Skin epidermis (tissue), 12 donors: Measurements from ENCODE around the gene NOL12.
"Not testable (repeated sequence)": the region's sequence is repeated elsewhere in the genome, so short reads cannot be mapped to it uniquely, and the experiment has no call there.

Experiments
- H3K27ac ChIP-seq, 21 experiments: fragments of 200-600 bp; sonication (generic) in 11 of 21; one replicate each; pipeline ENCODE4 v1.5.0; 2020; ENCODE audit warnings: mild to moderate bottlenecking in 3 of 21, inconsistent platforms in 2 of 21, moderate library complexity in 2 of 21
- H3K4me3 ChIP-seq, 7 experiments: fragments of 200-600 bp; sonication (generic) in 2 of 7; one replicate each; pipeline ENCODE4 v1.5.0; 2020; ENCODE audit warnings: inconsistent platforms in 2 of 7, mild to moderate bottlenecking in 2 of 7, moderate library complexity in 1 of 7

The NOL12 gene

GRCh38 chr22:37686002-37686982 is at the start of gene NOL12:
TSS of gene NOL12 (plus strand) at chr22:37686343. CDS start at chr22:37686393, 50 bp downstream.
- Histone ChIP-seq H3K4me3 (peak within 1 kb of the TSS; percentile 56 to 93 (median 84)), H3K27ac (peak within 1 kb of the TSS; percentile 66 to 98 (median 93))

GRCh38 chr22:37636949-37637273 is 49.2 kb upstream of the NOL12 start:
- Histone ChIP-seq H3K4me3 (no peak overlapping the region), H3K27ac (peak overlapping the region in 14 of 21 experiments; percentile 1 to 100 (median 88))

- peak overlapping the region in 19 of 21 experiments; percentile 26 to 100 (median 88) for H3K27ac ChIP-seq
- peak overlapping the region; percentile 47 to 85 (median 74) for H3K4me3 ChIP-seq
Measured at GRCh38 chr22:37638391-37639069, 47.6 kb upstream of the NOL12 start.

- peak within 1 kb of the TSS; percentile 67 to 100 (median 88) for H3K27ac ChIP-seq
- H3K4me3 ChIP-seq, result peak within 1 kb of the TSS; percentile 47 to 85 (median 74)
Measured at GRCh38 chr22:37639070-37639760, 46.9 kb upstream of the NOL12 start, which contains the start of gene SH3BP1. TSS of gene SH3BP1 (plus strand) at chr22:37639669. CDS start at chr22:37639788, 119 bp downstream.

GRCh38 chr22:37639771-37640590 is 46.2 kb upstream of the NOL12 start:
- peak overlapping the region; percentile 47 to 85 (median 74) for H3K4me3 ChIP-seq
- peak overlapping the region; percentile 67 to 100 (median 88) for H3K27ac ChIP-seq

GRCh38 chr22:37640591-37641560 is 45.3 kb upstream of the NOL12 start:
- Histone ChIP-seq H3K4me3 (peak overlapping the region; percentile 47 to 85 (median 74)), H3K27ac (peak overlapping the region; percentile 67 to 100 (median 88))

- peak overlapping the region in 5 of 7 experiments; percentile 47 to 81 (median 74) for H3K4me3 ChIP-seq
- H3K27ac ChIP-seq, result peak overlapping the region in 19 of 21 experiments; percentile 1 to 100 (median 88)
Measured at GRCh38 chr22:37641561-37641949, 44.6 kb upstream of the NOL12 start.

GRCh38 chr22:37643225-37643847 is 42.8 kb upstream of the NOL12 start:
- Histone ChIP-seq H3K4me3 (no peak overlapping the region), H3K27ac (peak overlapping the region in 6 of 21 experiments; percentile 32 to 57 (median 42))

GRCh38 chr22:37647317-37647716 is 38.8 kb upstream of the NOL12 start:
- no peak overlapping the region for H3K4me3 ChIP-seq
- H3K27ac ChIP-seq, result no peak overlapping the region

GRCh38 chr22:37647928-37648327 is 38.2 kb upstream of the NOL12 start:
- Histone ChIP-seq H3K27ac (no peak overlapping the region), H3K4me3 (no peak overlapping the region)

GRCh38 chr22:37650463-37651136 is 35.5 kb upstream of the NOL12 start:
- no peak overlapping the region for H3K27ac ChIP-seq
- no peak overlapping the region for H3K4me3 ChIP-seq

GRCh38 chr22:37654563-37655251 is 31.4 kb upstream of the NOL12 start:
- no peak overlapping the region for H3K4me3 ChIP-seq
- peak overlapping the region in 1 of 21 experiments; percentile 27 for H3K27ac ChIP-seq

- Histone ChIP-seq H3K4me3 (no peak overlapping the region), H3K27ac (peak overlapping the region in 2 of 21 experiments; percentile 27 to 28)
Measured at GRCh38 chr22:37655252-37655563, 30.9 kb upstream of the NOL12 start.

- H3K27ac ChIP-seq, result peak overlapping the region in 1 of 21 experiments; percentile 28
Measured at GRCh38 chr22:37656583-37656982, 29.6 kb upstream of the NOL12 start.

GRCh38 chr22:37657590-37658132 is 28.5 kb upstream of the NOL12 start:
- peak overlapping the region in 19 of 21 experiments; percentile 7 to 81 (median 50) for H3K27ac ChIP-seq

More at GRCh38 chr22:37656583-37656982, 29.6 kb upstream of the NOL12 start:
- not testable (repeated sequence) for H3K4me3 ChIP-seq

More at GRCh38 chr22:37657590-37658132, 28.5 kb upstream of the NOL12 start:
- peak overlapping the region; percentile 17 to 71 (median 45) for H3K4me3 ChIP-seq
